ENCODE measurements around the gene ACOT7.

GRCh38 chr1:6321205-6321604 lies 72.4 kb downstream of the ACOT7 start:
- TF ChIP-seq CTCF (IDR thresholded peaks at IDR 0.05), result no peak
- no peak for TF ChIP-seq POLR2A (IDR thresholded peaks at IDR 0.05)
- TF ChIP-seq POLR2AphosphoS5 (IDR thresholded peaks at IDR 0.05), result no peak

Data from transverse colon (tissue), 4 donors.